GM18870 (cell line): Measurements from ENCODE around the gene DMWD.
"Not testable (repeated sequence)": the region's sequence is repeated elsewhere in the genome, so short reads cannot be mapped to it uniquely, and the experiment has no call there.

Experiments used
- ATAC-seq: cut with Tn5 transposase; IDR thresholded peaks from one replicate; pipeline ENCODE4 v1.9.1; 2021; ENCODE audit warnings: moderate library complexity; ENCODE audit not compliant: unreplicated experiment

DMWD gene

GRCh38 chr19:45816236-45817009 lies 23.8 kb upstream of the DMWD start:
- ATAC-seq, result no peak

DNA sequence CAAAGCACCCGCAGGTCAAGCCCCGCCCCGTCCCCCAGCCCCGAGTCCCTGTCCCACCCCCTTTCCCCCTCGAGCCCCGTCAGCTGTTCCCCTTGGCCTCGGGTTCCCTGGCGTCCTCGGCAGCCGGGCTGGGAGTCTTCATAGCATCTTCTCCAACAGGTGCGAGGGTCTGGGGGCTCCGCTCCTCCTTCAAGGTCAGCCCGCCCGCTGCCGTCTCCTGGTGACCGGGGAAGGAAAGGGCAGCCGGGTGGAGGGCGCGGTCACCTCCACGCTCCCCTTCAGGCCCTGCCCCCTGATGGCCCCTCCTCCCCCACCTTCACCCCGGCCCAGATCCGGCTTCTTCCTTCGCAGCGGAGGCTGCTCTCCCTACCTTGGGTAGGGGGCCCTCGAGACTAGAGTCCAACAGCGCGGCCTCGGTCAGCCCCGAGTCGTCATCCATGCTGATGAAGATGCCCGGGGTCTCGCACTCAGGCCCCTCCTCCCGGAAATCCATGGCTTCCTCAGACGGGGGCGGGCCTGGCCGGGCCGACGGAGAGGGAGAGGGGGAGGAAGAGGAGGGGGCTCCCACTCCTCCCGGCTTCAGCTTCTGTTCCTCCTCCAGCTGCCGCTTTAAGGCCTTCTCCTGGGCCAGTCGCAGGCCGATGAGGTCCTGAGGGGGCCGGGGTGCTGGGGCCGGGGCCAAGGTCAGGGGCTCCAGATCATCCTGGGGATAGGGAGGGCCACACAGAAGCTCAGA lies 23.0 kb upstream of the DMWD start:
- ATAC-seq, result no peak

DNA sequence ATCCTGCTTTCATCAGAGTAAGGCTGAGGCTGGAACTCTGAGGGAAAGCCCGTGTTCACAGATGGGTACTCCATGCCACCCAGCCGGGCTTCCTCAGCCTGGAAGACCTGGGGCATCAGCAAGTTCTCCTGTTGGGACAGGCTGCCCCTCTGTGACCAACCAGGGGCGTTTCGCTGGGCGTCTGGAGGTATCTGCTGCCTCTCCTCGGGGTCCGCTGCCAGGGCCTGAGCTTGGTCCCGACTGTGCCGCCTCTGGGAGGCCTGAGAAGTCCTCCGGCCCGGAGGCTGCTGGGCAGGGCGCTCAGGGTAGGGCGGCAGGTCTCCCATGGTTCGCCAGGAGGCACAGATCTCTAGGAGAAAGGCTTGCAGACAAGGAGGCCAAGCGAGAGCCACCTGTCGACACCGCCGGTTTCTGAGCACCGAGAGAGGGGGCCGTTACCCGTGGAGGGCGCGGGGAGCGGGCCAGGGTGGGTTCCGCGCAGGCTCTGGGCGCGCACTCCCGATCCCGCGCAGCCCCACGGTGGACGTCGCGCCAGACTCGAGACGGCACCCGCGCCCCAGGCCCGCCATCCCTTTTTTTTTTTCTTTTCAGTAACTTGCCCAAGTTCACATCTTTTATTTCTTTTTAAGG lies 22.3 kb upstream of the DMWD start, which contains the start of gene RSPH6A:
RSPH6A (minus strand) TSS at position 458 of the 630 bp plus-strand sequence; CDS start at position 326, 132 bp downstream.
- ATAC-seq, result no peak

DNA sequence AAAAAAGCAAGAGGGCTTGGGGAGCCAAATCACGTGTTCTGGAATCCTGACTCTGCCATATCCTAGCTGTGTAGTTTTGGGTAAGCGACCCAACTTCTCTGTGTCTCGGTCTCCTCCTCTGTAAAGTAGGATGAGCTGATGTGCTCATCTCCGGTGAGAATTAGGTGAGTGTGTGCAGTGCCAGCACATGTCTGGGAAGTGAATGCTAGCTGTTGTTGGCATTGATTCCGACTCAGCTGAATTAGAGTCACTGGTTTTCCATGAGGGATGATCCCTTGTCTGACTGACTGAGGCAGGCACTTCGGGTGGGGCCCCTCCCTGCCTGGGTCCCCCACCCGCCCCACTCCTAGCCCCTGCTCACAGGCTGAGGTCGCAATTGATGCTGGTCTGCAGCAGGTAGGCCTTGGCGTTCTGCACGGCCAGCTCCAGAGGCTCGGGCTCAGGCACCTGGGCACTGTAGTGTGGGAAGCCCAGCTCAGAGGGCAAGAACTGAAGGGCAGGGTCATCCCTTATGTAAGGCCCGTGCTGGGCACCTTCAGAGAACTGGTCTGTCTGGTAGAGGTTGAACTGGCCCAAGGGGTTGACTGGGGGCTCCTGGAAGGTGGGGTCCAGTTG lies 21.6 kb upstream of the DMWD start:
- ATAC-seq, result no peak

DNA sequence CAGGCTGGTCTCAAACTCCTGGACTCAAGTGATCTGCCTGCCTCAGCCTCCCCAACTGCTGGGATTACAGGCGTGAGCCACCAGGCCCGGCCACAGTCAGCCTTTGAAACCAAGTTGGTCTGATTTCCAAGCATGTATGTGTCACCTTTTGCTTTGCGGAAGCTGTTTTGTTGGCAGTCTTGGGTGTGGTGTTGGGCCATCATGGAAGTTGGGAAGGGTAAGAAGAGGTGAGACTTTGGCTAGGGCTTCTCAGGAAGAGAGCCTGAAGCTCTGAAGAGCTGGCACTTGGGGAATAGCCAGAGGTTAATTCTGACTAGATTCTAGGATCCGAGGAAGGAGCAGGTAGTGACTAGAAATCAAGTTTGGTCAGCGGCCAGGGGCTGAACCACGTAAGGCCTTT lies 19.7 kb upstream of the DMWD start:
- no peak for ATAC-seq

DNA sequence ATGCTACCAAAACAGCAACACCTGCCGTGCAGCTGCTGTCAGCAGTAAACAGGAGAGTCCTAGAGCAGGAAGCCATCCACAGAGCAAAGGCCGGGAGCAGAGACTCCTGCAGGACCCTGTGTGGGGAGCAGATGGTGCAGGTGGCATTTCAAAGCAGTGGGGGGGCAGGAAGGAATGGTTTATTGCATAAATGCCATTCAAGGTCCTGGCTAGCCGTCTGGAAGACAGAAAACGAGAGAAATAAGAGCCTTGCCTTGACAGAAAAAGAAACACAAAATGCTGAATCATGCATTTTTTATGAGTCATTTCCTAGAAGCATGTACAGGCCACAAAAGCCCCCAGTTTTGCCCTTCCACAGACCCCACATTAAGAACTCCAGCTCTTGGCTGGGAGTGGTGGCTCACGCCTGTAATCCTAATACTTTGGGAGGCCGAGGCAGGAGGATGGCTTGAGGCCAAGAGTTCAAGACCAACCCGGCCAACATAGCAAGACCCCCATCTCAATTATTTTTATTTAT lies 17.1 kb upstream of the DMWD start:
- ATAC-seq, result no peak

DNA sequence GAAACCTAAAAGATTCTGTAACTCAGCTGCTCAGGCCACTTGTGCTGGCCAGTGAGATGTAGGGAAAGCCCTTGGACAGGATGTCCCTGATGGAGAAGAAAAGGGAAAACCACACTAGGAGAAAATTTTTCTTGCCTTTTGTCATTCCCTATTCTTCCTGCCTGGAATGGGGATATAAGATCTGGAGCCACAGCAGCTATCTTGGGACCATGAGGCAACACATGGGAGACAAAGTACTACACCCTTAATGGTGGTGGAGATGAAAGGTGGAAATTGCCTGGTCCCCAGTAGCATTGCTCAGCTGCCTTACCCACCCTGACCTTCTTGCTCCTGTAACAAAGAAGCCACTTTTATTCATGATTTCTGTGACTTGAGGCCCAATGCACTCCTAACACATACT lies 13.1 kb upstream of the DMWD start:
- ATAC-seq, result no peak

GRCh38 chr19:45804959-45805230 lies 12.2 kb upstream of the DMWD start:
- no peak for ATAC-seq

- no peak for ATAC-seq
These were observed 11.7 kb upstream of the DMWD start for GRCh38 chr19:45804140-45804958.

- no peak for ATAC-seq
These were observed 9.0 kb upstream of the DMWD start for GRCh38 chr19:45801603-45802175.

DNA sequence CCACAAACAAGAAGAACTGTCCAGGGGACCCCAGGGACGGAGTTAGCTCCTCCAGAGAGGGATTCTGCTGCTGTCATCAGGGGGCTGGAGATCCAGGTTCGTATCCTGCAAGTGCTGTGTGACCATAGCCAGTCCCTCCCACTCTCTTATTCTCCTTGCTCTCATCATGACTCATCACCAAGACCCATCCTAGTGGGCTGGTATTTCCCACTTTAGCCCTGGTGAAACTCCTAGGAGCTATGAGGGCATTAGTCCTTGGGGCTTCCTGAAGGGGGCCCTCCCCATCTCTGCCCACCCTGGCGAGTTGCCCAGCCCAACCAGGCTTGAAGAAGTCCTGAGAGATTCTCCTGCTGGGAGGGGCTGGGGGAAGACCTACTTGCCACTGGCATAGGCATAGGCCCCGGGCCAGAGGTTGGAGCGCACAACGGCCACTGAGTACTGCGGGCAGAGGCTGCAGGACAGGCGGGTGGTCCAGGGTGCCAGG lies 7.5 kb upstream of the DMWD start:
- no peak for ATAC-seq

DNA sequence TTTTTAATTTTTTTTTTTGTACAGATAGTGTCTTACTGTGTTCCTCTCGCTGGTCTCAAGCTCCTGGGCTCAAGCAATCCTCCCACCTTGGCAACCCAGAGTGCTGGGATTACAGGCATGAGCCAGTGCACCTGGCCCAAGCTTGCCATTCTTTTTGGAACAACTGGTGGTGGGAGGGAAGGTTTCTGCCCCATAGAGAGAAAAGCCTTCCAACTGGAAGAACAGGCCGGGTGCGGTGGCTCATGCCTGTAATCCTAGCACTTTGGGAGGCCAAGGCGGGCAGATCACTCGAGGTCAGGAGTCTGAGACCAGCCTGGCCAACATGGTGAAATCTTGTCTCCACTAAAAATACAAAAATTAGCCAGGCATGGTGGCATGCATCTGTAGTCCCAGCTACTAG lies 6.9 kb upstream of the DMWD start:
- not testable (repeated sequence) for ATAC-seq

GRCh38 chr19:45798995-45799517 lies 6.4 kb upstream of the DMWD start:
- ATAC-seq, result no peak

GRCh38 chr19:45794627-45795026 lies 2.0 kb upstream of the DMWD start:
- no peak for ATAC-seq

- ATAC-seq, result no peak
These were observed 1.2 kb upstream of the DMWD start for GRCh38 chr19:45793876-45794275.

DNA sequence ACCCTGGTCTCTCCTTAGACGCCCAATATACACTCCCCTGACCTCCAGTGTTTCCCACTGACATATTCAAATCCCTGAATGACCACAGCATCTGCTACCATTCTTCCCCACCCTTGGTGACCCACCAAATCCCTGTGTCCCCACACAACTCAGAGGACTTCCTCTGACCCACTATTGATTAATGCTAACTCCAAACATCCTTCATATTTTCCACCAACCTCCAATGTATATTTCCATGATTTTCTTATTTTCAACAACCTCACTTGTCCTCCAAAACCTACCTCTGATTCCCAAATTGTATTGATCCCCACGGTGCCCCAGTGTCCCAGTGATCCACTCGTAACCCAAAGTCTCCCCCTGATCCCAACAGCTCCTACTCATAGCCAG lies 526 bp upstream of the DMWD start:
- no peak for ATAC-seq

DNA sequence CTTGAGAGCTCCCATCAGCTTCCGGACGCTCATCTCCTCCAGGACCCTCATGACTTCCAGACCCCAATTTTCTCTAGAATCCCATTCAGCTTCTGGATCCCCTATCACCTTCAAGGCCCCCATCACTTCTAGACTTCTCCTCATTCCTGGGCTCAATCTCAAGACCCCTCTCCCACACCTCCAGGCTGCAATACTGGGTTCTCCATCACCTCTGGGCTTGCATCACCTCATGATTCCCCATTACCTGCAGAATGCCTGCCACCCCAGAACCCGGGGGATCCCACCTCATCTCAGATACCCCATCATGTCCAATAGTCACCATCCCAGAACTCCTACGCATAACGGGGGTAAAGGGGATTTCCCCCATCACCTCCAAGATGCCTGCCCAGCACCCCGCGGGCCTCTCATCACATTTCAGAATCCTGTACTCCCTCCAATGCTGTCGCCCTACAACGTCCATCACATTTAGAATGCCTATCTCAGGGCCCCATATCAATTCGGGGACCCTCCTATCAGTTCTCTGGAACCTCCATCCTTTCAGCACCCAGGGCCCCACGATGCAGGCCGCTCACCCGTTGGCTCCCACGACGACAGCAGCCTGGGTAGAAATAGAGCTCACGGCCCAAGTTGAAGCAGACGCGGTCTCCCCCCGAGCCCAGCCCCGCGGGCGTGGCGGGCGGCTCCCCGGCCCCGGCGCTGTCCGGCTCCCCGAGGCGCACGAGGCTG lies 738 bp downstream of the DMWD start:
- no peak for ATAC-seq

DNA sequence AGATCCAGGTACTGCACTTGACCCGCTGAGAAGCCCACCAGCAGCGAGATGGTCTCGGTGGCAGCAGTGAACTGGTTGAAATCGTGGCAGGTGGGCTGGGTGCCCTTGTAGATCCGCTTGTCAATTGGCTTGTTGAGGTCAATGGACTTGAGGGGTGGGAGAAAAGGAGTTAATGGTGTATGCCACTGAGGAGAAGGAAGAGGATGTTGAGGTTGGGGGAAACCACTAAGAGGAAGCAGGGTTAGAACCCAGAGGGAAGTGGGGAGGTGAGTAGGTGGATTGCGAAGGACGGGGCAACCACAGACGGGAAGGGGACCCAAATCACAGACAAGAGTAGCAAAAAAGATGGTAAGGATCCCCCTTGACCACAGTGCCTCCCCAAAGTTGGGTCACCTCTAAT lies 1.7 kb downstream of the DMWD start:
- no peak for ATAC-seq

DNA sequence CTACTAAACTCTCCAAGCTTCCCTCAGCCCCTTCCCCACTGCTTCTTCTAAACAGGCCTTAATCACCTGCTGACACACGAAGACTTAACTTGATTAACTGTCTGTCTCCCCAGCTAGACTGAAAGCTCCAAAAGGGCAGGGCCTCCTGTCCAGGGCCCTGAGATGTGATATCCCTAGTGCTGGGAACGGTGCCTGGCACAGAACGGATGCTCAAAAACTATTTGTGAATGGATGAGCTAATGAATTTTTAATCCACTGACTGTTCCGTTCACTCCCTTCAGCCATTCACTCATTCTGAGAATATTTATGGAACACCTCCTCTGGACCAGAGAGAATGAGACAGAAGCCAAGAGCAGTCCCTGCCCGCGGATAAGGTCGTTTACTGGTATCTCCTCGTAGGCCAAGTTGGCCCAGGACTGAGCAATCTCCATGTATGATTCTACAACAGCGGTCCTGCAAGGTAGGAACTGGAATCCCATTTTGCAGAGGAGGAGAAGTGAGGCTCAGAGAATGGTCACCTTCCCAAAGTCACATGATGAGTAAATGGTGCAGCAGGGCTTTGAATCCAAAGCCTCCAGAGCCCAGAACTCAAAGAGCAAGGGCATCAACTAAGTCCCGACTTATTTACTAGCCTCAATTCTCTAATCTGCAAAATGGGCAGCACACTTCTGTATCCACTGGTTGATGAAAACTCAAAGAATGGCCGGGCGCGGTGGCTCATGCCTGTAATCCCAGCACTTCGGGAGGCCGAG lies 3.4 kb downstream of the DMWD start:
- ATAC-seq, result no peak
